ENCODE measurements around the gene CEACAM8. TPM values are rescaled to one million over a fixed set of nuclear protein-coding genes. Genes with fewer than 3 reads are reported as not detected.
"Not testable (repeated sequence)": the region's sequence is repeated elsewhere in the genome, so short reads cannot be mapped to it uniquely, and the experiment has no call there.

The CEACAM8 gene
- total RNA-seq, 3 donors from 2014 or later (not counting 1 experiment from before 2014, with no cell fraction given) = not detected

GRCh38 chr19:42553292-42554045, 41.3 kb downstream of the CEACAM8 start:
- no peak overlapping the region for H3K27ac ChIP-seq (ENCODE audit: low read length)
- peaks cover 6 to 11% of the 10 kb centered on the region in 2 donors for H3K4me1 Mint-ChIP-seq
- H3K4me3 Mint-ChIP-seq = no peak overlapping the region
- no peak for ATAC-seq
- TF ChIP-seq CTCF (IDR thresholded peaks at IDR 0.05) = no peak
- intact Hi-C loops (cut with micrococcal nuclease) = no loop called here
- H3K4me3 ChIP-seq (ENCODE audit: low read length) = no peak overlapping the region
- peaks cover 15 to 17% of the 10 kb centered on the region in 2 donors for H3K27me3 Mint-ChIP-seq (ENCODE audit: low read depth in 2 of 2)
- H3K36me3 Mint-ChIP-seq = no peaks in the 10 kb centered on the region
- H3K36me3 ChIP-seq (ENCODE audit: control insufficient read depth, insufficient read depth, low read length) = no peaks in the 10 kb centered on the region
- no peaks in the 10 kb centered on the region for H3K27me3 ChIP-seq (ENCODE audit: control insufficient read depth, insufficient read depth, low read length)
- H3K9me3 ChIP-seq (ENCODE audit: control insufficient read depth, insufficient read depth, low read length) = no peaks in the 10 kb centered on the region
- H3K4me1 ChIP-seq (ENCODE audit: control insufficient read depth, insufficient read depth, low read length) = peaks cover 31% of the 10 kb centered on the region
- H3K27ac Mint-ChIP-seq = no peak overlapping the region
- no peak for DNase-seq
- H3K9me3 Mint-ChIP-seq = no peaks in the 10 kb centered on the region
- 48% methylated on average over 7 of the region's 8 CpGs for WGBS (ENCODE audit: insufficient coverage)

- Mint-ChIP-seq H3K9me3 (no peaks in the 10 kb centered on the region), H3K27me3 (ENCODE audit: low read depth in 2 of 2) (peaks cover 15% of the 10 kb centered on the region in 2 donors), H3K27ac (peak overlapping the region in 1 of 2 donors; percentile 38), H3K4me3 (no peak overlapping the region), H3K4me1 (peaks cover 6 to 11% of the 10 kb centered on the region in 2 donors), H3K36me3 (no peaks in the 10 kb centered on the region)
- TF ChIP-seq CTCF (IDR thresholded peaks at IDR 0.05) = no peak
- Histone ChIP-seq H3K9me3 (ENCODE audit: control insufficient read depth, insufficient read depth, low read length) (no peaks in the 10 kb centered on the region), H3K27me3 (ENCODE audit: control insufficient read depth, insufficient read depth, low read length) (no peaks in the 10 kb centered on the region), H3K4me1 (ENCODE audit: control insufficient read depth, insufficient read depth, low read length) (peaks cover 31% of the 10 kb centered on the region), H3K27ac (ENCODE audit: low read length) (no peak overlapping the region), H3K4me3 (ENCODE audit: low read length) (no peak overlapping the region), H3K36me3 (ENCODE audit: control insufficient read depth, insufficient read depth, low read length) (no peaks in the 10 kb centered on the region)
- 83% methylated on average over 8 of the region's 8 CpGs for WGBS (ENCODE audit: insufficient coverage)
- ATAC-seq (no peak), DNase-seq (no peak)
- intact Hi-C loops (cut with micrococcal nuclease) = no loop called here
These were observed 42.3 kb downstream of the CEACAM8 start for GRCh38 chr19:42552086-42553065.

- H3K27ac Mint-ChIP-seq; ATAC-seq; H3K36me3 Mint-ChIP-seq; intact Hi-C loops (cut with micrococcal nuclease); DNase-seq; H3K27ac ChIP-seq (ENCODE audit: low read length); H3K4me1 Mint-ChIP-seq; H3K9me3 ChIP-seq (ENCODE audit: control insufficient read depth, insufficient read depth, low read length); H3K4me3 Mint-ChIP-seq; H3K27me3 ChIP-seq (ENCODE audit: control insufficient read depth, insufficient read depth, low read length); H3K36me3 ChIP-seq (ENCODE audit: control insufficient read depth, insufficient read depth, low read length); H3K4me3 ChIP-seq (ENCODE audit: low read length); H3K9me3 Mint-ChIP-seq: not testable (repeated sequence)
- peaks cover 8 to 11% of the 10 kb centered on the region in 2 donors for H3K27me3 Mint-ChIP-seq (ENCODE audit: low read depth in 2 of 2)
- 92% methylated on average over 6 of the region's 6 CpGs for WGBS (ENCODE audit: insufficient coverage)
- peaks cover 24% of the 10 kb centered on the region for H3K4me1 ChIP-seq (ENCODE audit: control insufficient read depth, insufficient read depth, low read length)
These were observed 44.2 kb downstream of the CEACAM8 start for GRCh38 chr19:42550521-42550920.

GRCh38 chr19:42549067-42549466, 45.7 kb downstream of the CEACAM8 start:
- no CpG with 5 or more reads among the region's 1 CpG for WGBS (ENCODE audit: insufficient coverage)
- H3K4me3 Mint-ChIP-seq; H3K9me3 ChIP-seq (ENCODE audit: control insufficient read depth, insufficient read depth, low read length); H3K4me1 Mint-ChIP-seq; H3K27me3 ChIP-seq (ENCODE audit: control insufficient read depth, insufficient read depth, low read length); H3K9me3 Mint-ChIP-seq; ATAC-seq; H3K27me3 Mint-ChIP-seq (ENCODE audit: low read depth in 2 of 2); H3K27ac ChIP-seq (ENCODE audit: low read length); H3K36me3 Mint-ChIP-seq; DNase-seq; H3K36me3 ChIP-seq (ENCODE audit: control insufficient read depth, insufficient read depth, low read length); H3K27ac Mint-ChIP-seq; H3K4me3 ChIP-seq (ENCODE audit: low read length); intact Hi-C loops (cut with micrococcal nuclease): not testable (repeated sequence)
- H3K4me1 ChIP-seq (ENCODE audit: control insufficient read depth, insufficient read depth, low read length) = peaks cover 16% of the 10 kb centered on the region

Data from natural killer cell (primary cell).